Endothelial cell of umbilical vein (primary cell): ENCODE results near the gene CSNK1G2. TPM values are rescaled to one million over a fixed set of nuclear protein-coding genes. Genes with fewer than 3 reads are reported as not detected.

Source experiments
- BruUV-seq: library from RNA; stranded (reverse); fragments of 400-500 nt; replicated peaks from 2 replicates; lab custom pipeline; 2021; lab: Mats Ljungman, UMichigan
- CTCF ChIA-PET: fragments of 300-600, 350-600 bp; sonication (Branson Sonifier 250); formaldehyde crosslinking; loops from one replicate; lab custom pipeline; 2021; ENCODE audit warnings: antibody characterized with exemption, inconsistent platforms; lab: Charles Lee
- POLR2A ChIA-PET: fragments of 300-600, 350-600 bp; sonication (Branson Sonifier 250); formaldehyde crosslinking; loops from one replicate; lab custom pipeline; 2021; ENCODE audit warnings: antibody characterized with exemption, inconsistent platforms; lab: Charles Lee
- DNase-seq: peaks from one replicate; pipeline ENCODE4 v3.0.0-alpha.2; 2011; ENCODE audit warnings: low read depth, low spot score
- FAIRE-seq: peaks from 2 replicates; lab custom pipeline; 2011; peaks lifted over from hg19 to GRCh38; lab: Jason Lieb, UNC
- H2AFZ ChIP-seq: 2 replicates; pipeline ENCODE4 v1.6.0; 2012; ENCODE audit warnings: low read depth, low read length, control low read depth, inconsistent platforms
- H3K27ac ChIP-seq: 2 replicates; pipeline ENCODE4 v1.5.1; 2011; ENCODE audit warnings: low read depth, mild to moderate bottlenecking, control low read depth, low read length, moderate library complexity; ENCODE audit not compliant: insufficient read depth
- H3K27me3 ChIP-seq, 2 experiments: 2 replicates each; pipeline versions ENCODE4 v1.6.0 to v1.6.1; 2011; ENCODE audit warnings: low read length in 2 of 2, mixed read lengths in 1 of 2; ENCODE audit not compliant: control insufficient read depth in 2 of 2, insufficient read depth in 2 of 2
- H3K36me3 ChIP-seq, 2 experiments: 2 replicates in 1 of 2; 3 replicates in 1 of 2; pipeline ENCODE4 v1.5.1; 2011; ENCODE audit warnings: low read length in 2 of 2, mild to moderate bottlenecking in 1 of 2, moderate library complexity in 1 of 2; ENCODE audit not compliant: control insufficient read depth in 2 of 2, insufficient read depth in 2 of 2; ENCODE audit errors: extremely low read depth in 1 of 2
- H3K4me1 ChIP-seq: 3 replicates; pipeline ENCODE4 v1.5.1; 2011; ENCODE audit warnings: mild to moderate bottlenecking, low read length; ENCODE audit not compliant: control insufficient read depth, insufficient read depth; ENCODE audit errors: extremely low read depth
- H3K4me2 ChIP-seq: 2 replicates; pipeline ENCODE4 v1.6.1; 2011; ENCODE audit warnings: low read length, control low read depth, mixed read lengths; ENCODE audit not compliant: insufficient read depth
- H3K4me3 ChIP-seq, 3 experiments: fragments of 200-600 bp in 1 of 3; sonication (generic), shearing (Covaris generic) in 1 of 3; replicated peaks in 1 of 3; 2 replicates each; pipeline ENCODE4 v1.5.1; 2011 to 2016; ENCODE audit warnings: control low read depth in 3 of 3, low read length in 3 of 3, mild to moderate bottlenecking in 2 of 3, inconsistent platforms in 1 of 3, low read depth in 1 of 3, moderate library complexity in 1 of 3; ENCODE audit not compliant: insufficient read depth in 1 of 3
- H3K79me2 ChIP-seq: 2 replicates; pipeline ENCODE4 v1.6.0; 2012; ENCODE audit warnings: low read length, inconsistent platforms; ENCODE audit not compliant: control insufficient read depth, insufficient read depth
- H3K9ac ChIP-seq: replicated peaks from 2 replicates; pipeline ENCODE3; 2011; ENCODE audit warnings: low read length, control low read depth; ENCODE audit not compliant: insufficient read depth; ENCODE audit errors: extremely low read depth
- H3K9me1 ChIP-seq: replicated peaks from 3 replicates; pipeline ENCODE4 v1.6.0; 2011; ENCODE audit warnings: mild to moderate bottlenecking, low read length; ENCODE audit not compliant: control insufficient read depth, insufficient read depth; ENCODE audit errors: extremely low read depth
- H3K9me3 ChIP-seq: replicated peaks from 2 replicates; pipeline ENCODE4 v1.5.1; 2012; ENCODE audit warnings: low read length, inconsistent platforms; ENCODE audit not compliant: control insufficient read depth, insufficient read depth
- H4K20me1 ChIP-seq: replicated peaks from 2 replicates; pipeline ENCODE3; 2011; ENCODE audit warnings: mild to moderate bottlenecking, low read length; ENCODE audit not compliant: control insufficient read depth, insufficient read depth; ENCODE audit errors: extremely low read depth
- EZH2 ChIP-seq: IDR thresholded peaks from 2 replicates; pipeline ENCODE4 v1.6.1; 2012; ENCODE audit warnings: borderline replicate concordance, low read depth, mild to moderate bottlenecking, moderate library complexity, low read length, inconsistent platforms; ENCODE audit not compliant: severe bottlenecking
- FOS ChIP-seq: IDR thresholded peaks from 2 replicates; pipeline ENCODE4 v1.6.1; 2011; ENCODE audit warnings: mild to moderate bottlenecking, low read length, moderate library complexity, borderline replicate concordance; ENCODE audit not compliant: insufficient read depth
- GATA2 ChIP-seq: IDR thresholded peaks from 2 replicates; pipeline ENCODE4 v1.7.0; 2011; ENCODE audit warnings: low read depth, mild to moderate bottlenecking, moderate library complexity, mixed read lengths, low read length; ENCODE audit not compliant: insufficient read length, insufficient read depth
- JUN ChIP-seq: IDR thresholded peaks from 2 replicates; pipeline ENCODE4 v1.6.1; 2011; ENCODE audit warnings: borderline replicate concordance, low read depth; ENCODE audit not compliant: insufficient read length, insufficient read depth
- MYC ChIP-seq: IDR thresholded peaks from one replicate; pipeline ENCODE4 v1.6.1; 2011; ENCODE audit warnings: mild to moderate bottlenecking, low read depth, low read length
- POLR2A ChIP-seq: IDR thresholded peaks from 2 replicates; pipeline ENCODE4 v1.6.1; 2012; ENCODE audit warnings: low read depth, mild to moderate bottlenecking, control low read depth, low read length
- POLR2AphosphoS5 ChIP-seq: IDR thresholded peaks from 2 replicates; pipeline ENCODE4 v1.6.1; 2012; ENCODE audit warnings: low read depth, mild to moderate bottlenecking, control low read depth, low read length, moderate library complexity; ENCODE audit not compliant: insufficient read depth
- dilution Hi-C: fragments of 300-500 bp; cut with MboI; formaldehyde crosslinking; loops from one replicate; pipeline ENCODE4 v1.15.0; 2019; ENCODE audit warnings: low sequenced_read_pairs; ENCODE audit not compliant: extremely low pct_ligation_motif_present
- intact Hi-C: fragments of 100-400 bp; cut with micrococcal nuclease; formaldehyde crosslinking; loops from one replicate; pipeline ENCODE4 v1.10.0; 2022
- polyA plus RNA-seq, 4 experiments: library from polyadenylated mRNA; depleted of rRNA in 3 of 4; stranded (reverse) in 3 of 4; unstranded in 1 of 4; fragments of >200 nt; gene quantifications; 2 replicates each; pipeline versions ENCODE4 v1.2.1 to v1.2.3, GENCODE V29; 2011 to 2012; ENCODE audit warnings: missing spikeins in 1 of 4
- total RNA-seq: library from RNA; stranded (reverse); gene quantifications from 2 replicates; pipeline ENCODE4 v1.2.3, GENCODE V29; 2021
- TF ChIP-seq, protein P1 (sequence below): IDR thresholded peaks from 2 replicates; pipeline ENCODE4 v1.6.1; 2011; ENCODE audit not compliant: insufficient read depth, insufficient read length
- TF ChIP-seq, protein P2 (sequence below), 2 donors: IDR thresholded peaks; 1 replicate in 1 of 2; 2 replicates in 1 of 2; pipeline ENCODE4 v1.5.1; 2011; ENCODE audit warnings: low read length in 2 of 2, mild to moderate bottlenecking in 2 of 2, moderate library complexity in 2 of 2, control low read depth in 1 of 2, inconsistent platforms in 1 of 2, low read depth in 1 of 2; ENCODE audit not compliant: insufficient read depth in 1 of 2; ENCODE audit errors: extremely low read depth in 1 of 2

The CSNK1G2 gene
- total and polyA plus RNA-seq, 2 donors (not counting 3 experiments of a cell fraction or from before 2014, with no cell fraction given): 96.6 to 110 TPM

DNA sequence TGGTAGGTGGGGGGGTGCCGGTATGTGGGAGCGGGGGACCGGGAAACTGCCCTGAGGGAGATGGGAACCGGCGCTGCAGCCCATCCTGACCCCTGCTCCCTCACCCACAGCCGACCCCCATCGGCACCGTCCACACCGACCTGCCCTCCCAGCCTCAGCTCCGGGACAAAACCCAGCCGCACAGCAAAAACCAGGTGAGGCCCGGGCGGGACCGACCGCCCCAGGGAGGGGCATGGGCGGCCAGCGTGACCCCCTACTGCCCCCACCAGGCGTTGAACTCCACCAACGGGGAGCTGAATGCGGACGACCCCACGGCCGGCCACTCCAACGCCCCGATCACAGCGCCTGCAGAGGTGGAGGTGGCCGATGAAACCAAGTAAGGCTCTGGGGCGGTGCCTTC, 38.7 kb downstream of the CSNK1G2 start:
- intact Hi-C loops: no loop called here
- Histone ChIP-seq H3K9ac (no peak overlapping the region), H3K27ac (no peak overlapping the region), H3K9me3 (no peaks in the 10 kb centered on the region), H3K4me3 (no peak overlapping the region), H3K36me3 (peaks cover 5 to 34% of the 10 kb centered on the region in 2 experiments), H2AFZ (no peak overlapping the region), H4K20me1 (no peaks in the 10 kb centered on the region), H3K4me1 (no peaks in the 10 kb centered on the region), H3K79me2 (peaks cover 9% of the 10 kb centered on the region), H3K27me3 (no peaks in the 10 kb centered on the region), H3K9me1 (no peaks in the 10 kb centered on the region), H3K4me2 (no peak overlapping the region)
- ChIA-PET CTCF (interaction anchor here (0.6 kb wide), 1 partner anchor 49 kb away, joined by 3 read pairs; no protein-coding TSS in a partner anchor), POLR2A (no interaction called here)
- dilution Hi-C loops: no loop called here
- BruUV-seq: TSS peak; percentile 48
- no peak for DNase-seq
- TF ChIP-seq POLR2A (no peak), MYC (no peak), JUN (no peak), POLR2AphosphoS5 (no peak), FOS (no peak), EZH2 (no peak), GATA2 (no peak)
- TF ChIP-seq, protein P1, sequence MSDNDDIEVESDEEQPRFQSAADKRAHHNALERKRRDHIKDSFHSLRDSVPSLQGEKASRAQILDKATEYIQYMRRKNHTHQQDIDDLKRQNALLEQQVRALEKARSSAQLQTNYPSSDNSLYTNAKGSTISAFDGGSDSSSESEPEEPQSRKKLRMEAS: no peak
- TF ChIP-seq, protein P2, sequence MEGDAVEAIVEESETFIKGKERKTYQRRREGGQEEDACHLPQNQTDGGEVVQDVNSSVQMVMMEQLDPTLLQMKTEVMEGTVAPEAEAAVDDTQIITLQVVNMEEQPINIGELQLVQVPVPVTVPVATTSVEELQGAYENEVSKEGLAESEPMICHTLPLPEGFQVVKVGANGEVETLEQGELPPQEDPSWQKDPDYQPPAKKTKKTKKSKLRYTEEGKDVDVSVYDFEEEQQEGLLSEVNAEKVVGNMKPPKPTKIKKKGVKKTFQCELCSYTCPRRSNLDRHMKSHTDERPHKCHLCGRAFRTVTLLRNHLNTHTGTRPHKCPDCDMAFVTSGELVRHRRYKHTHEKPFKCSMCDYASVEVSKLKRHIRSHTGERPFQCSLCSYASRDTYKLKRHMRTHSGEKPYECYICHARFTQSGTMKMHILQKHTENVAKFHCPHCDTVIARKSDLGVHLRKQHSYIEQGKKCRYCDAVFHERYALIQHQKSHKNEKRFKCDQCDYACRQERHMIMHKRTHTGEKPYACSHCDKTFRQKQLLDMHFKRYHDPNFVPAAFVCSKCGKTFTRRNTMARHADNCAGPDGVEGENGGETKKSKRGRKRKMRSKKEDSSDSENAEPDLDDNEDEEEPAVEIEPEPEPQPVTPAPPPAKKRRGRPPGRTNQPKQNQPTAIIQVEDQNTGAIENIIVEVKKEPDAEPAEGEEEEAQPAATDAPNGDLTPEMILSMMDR (IDR thresholded peaks at IDR 0.05; ENCODE audit: extremely low read depth in 1 of 2, insufficient read depth in 1 of 2, low read depth in 1 of 2, low read length in 2 of 2): no peak
- no peak for FAIRE-seq
